IMR-90 (cell line): ENCODE data around the gene XPC. TPM values are rescaled to one million over a fixed set of nuclear protein-coding genes. Genes with fewer than 3 reads are reported as not detected.

Experiments used
- ATAC-seq: fragments of 200-7000 bp; cut with Tn5 transposase; 2 replicates; pipeline ENCODE4 v1.9.1; 2020; ENCODE audit warnings: low read depth, mild to moderate bottlenecking, moderate library complexity
- BruUV-seq: library from RNA; stranded (reverse); fragments of 400-500 nt; replicated peaks from 2 replicates; lab custom pipeline; 2021; lab: Mats Ljungman, UMichigan
- CTCF ChIA-PET: fragments of 300-600 bp; formaldehyde crosslinking; extraction: SDS; loops from one replicate; lab custom pipeline; 2021; ENCODE audit warnings: antibody characterized with exemption; lab: Yijun Ruan, JAX
- POLR2A ChIA-PET: fragments of 300-600 bp; sonication (Branson Sonifier 250); formaldehyde crosslinking; loops from one replicate; lab custom pipeline; 2022; ENCODE audit warnings: antibody characterized with exemption; ENCODE audit not compliant: unreplicated experiment; lab: Charles Lee
- DNase-seq: peaks from one replicate; pipeline ENCODE4 v3.0.0; 2013
- H2AFZ ChIP-seq: replicated peaks from 2 replicates; pipeline ENCODE3; 2013; ENCODE audit warnings: low read length, mild to moderate bottlenecking; ENCODE audit not compliant: poor library complexity
- H2AK5ac ChIP-seq: 2 replicates; pipeline ENCODE4 v1.6.1; 2013; ENCODE audit warnings: low read depth, low read length, inconsistent platforms
- H2AK9ac ChIP-seq: replicated peaks from 2 replicates; pipeline ENCODE3; 2013; ENCODE audit warnings: mild to moderate bottlenecking, low read depth, low read length, moderate library complexity; ENCODE audit not compliant: poor library complexity
- H2BK120ac ChIP-seq: 2 replicates; pipeline ENCODE4 v1.6.1; 2013; ENCODE audit warnings: low read depth, low read length, inconsistent platforms
- H2BK15ac ChIP-seq: 3 replicates; pipeline ENCODE4 v1.6.1; 2013; ENCODE audit warnings: low read depth, low read length, inconsistent platforms
- H2BK20ac ChIP-seq: 2 replicates; pipeline ENCODE4 v1.6.1; 2013; ENCODE audit warnings: low read depth, mild to moderate bottlenecking, inconsistent platforms, low read length, moderate library complexity
- H2BK5ac ChIP-seq: 2 replicates; pipeline ENCODE4 v1.6.1; 2013; ENCODE audit warnings: mild to moderate bottlenecking, low read depth, low read length, inconsistent platforms; ENCODE audit not compliant: poor library complexity, severe bottlenecking
- H3K14ac ChIP-seq: replicated peaks from 2 replicates; pipeline ENCODE4 v1.6.1; 2013; ENCODE audit warnings: low read depth, low read length, inconsistent platforms
- H3K18ac ChIP-seq: 2 replicates; pipeline ENCODE4 v1.6.1; 2013; ENCODE audit warnings: low read depth, low read length, control low read depth
- H3K23ac ChIP-seq: 2 replicates; pipeline ENCODE4 v1.6.1; 2013; ENCODE audit warnings: low read depth, low read length, inconsistent platforms
- H3K27ac ChIP-seq: 2 replicates; pipeline ENCODE4 v1.5.1; 2013; ENCODE audit warnings: mild to moderate bottlenecking, control low read depth, low read length; ENCODE audit not compliant: insufficient read depth
- H3K27me3 ChIP-seq: 2 replicates; pipeline ENCODE4 v1.6.1; 2013; ENCODE audit warnings: low read length; ENCODE audit not compliant: control insufficient read depth, insufficient read depth
- H3K36me3 ChIP-seq: 2 replicates; pipeline ENCODE4 v1.6.1; 2013; ENCODE audit warnings: low read length, mixed read lengths; ENCODE audit not compliant: control insufficient read depth, insufficient read depth
- H3K4ac ChIP-seq: 2 replicates; pipeline ENCODE4 v1.6.1; 2013; ENCODE audit warnings: low read depth, low read length, inconsistent platforms
- H3K4me1 ChIP-seq: 2 replicates; pipeline ENCODE4 v1.6.1; 2013; ENCODE audit warnings: low read length, mixed read lengths; ENCODE audit not compliant: control insufficient read depth, insufficient read depth
- H3K4me2 ChIP-seq: 2 replicates; pipeline ENCODE4 v1.6.1; 2013; ENCODE audit warnings: low read depth, mild to moderate bottlenecking, control low read depth, low read length, moderate library complexity
- H3K4me3 ChIP-seq: 2 replicates; pipeline ENCODE4 v1.5.1; 2013; ENCODE audit warnings: low read depth, mild to moderate bottlenecking, control low read depth, low read length, moderate library complexity; ENCODE audit not compliant: insufficient read depth
- H3K56ac ChIP-seq: 2 replicates; pipeline ENCODE4 v1.6.1; 2013; ENCODE audit warnings: low read length, inconsistent platforms; ENCODE audit not compliant: insufficient read depth; ENCODE audit errors: extremely low read depth
- H3K79me1 ChIP-seq, 2 experiments: 2 replicates each; pipeline ENCODE4 v1.6.1; 2013; ENCODE audit warnings: low read length in 2 of 2, inconsistent platforms in 1 of 2, low read depth in 1 of 2
- H3K9ac ChIP-seq: 2 replicates; pipeline ENCODE4 v1.6.1; 2013; ENCODE audit warnings: low read depth, low read length, control low read depth
- H3K9me1 ChIP-seq: 2 replicates; pipeline ENCODE4 v1.6.1; 2013; ENCODE audit warnings: low read length, inconsistent platforms; ENCODE audit not compliant: insufficient read depth
- H3K9me3 ChIP-seq: 2 replicates; pipeline ENCODE4 v1.6.1; 2013; ENCODE audit warnings: low read length; ENCODE audit not compliant: control insufficient read depth, insufficient read depth
- H4K20me1 ChIP-seq: 2 replicates; pipeline ENCODE4 v1.6.1; 2013; ENCODE audit warnings: low read length, inconsistent platforms; ENCODE audit not compliant: insufficient read depth
- H4K5ac ChIP-seq: 2 replicates; pipeline ENCODE4 v1.6.1; 2013; ENCODE audit warnings: mild to moderate bottlenecking, low read depth, low read length, control low read depth
- H4K8ac ChIP-seq, 2 experiments: 2 replicates each; pipeline ENCODE4 v1.6.1; 2013; ENCODE audit warnings: low read depth in 2 of 2, low read length in 2 of 2, control low read depth in 1 of 2, inconsistent platforms in 1 of 2
- H4K91ac ChIP-seq: 2 replicates; pipeline ENCODE4 v1.6.1; 2013; ENCODE audit warnings: low read depth, low read length, inconsistent platforms; ENCODE audit not compliant: insufficient read depth
- BHLHE40 ChIP-seq: fragments of 150-350 bp; IDR thresholded peaks from 2 replicates; pipeline ENCODE4 v1.6.1; 2016; ENCODE audit warnings: mild to moderate bottlenecking, low read depth, low read length
- CEBPB ChIP-seq: IDR thresholded peaks from 2 replicates; pipeline ENCODE4 v1.6.1; 2012; ENCODE audit warnings: low read depth, low read length, improper control_type of control experiment
- CHD1 ChIP-seq: IDR thresholded peaks from 2 replicates; pipeline ENCODE4 v1.6.1; 2012; ENCODE audit warnings: low read depth, low read length, improper control_type of control experiment
- FOS ChIP-seq: fragments of 150-350 bp; IDR thresholded peaks from 2 replicates; pipeline ENCODE4 v1.6.1; 2016; ENCODE audit warnings: low read depth, low read length
- MAFK ChIP-seq: IDR thresholded peaks from 2 replicates; pipeline ENCODE4 v1.6.1; 2012; ENCODE audit warnings: low read depth, low read length, improper control_type of control experiment
- NFE2L2 ChIP-seq: fragments of 150-350 bp; IDR thresholded peaks from 2 replicates; pipeline ENCODE4 v1.6.1; 2016; ENCODE audit warnings: low read depth, mild to moderate bottlenecking, low read length
- RAD21 ChIP-seq: IDR thresholded peaks from 2 replicates; pipeline ENCODE4 v1.6.1; 2012; ENCODE audit warnings: low read length, improper control_type of control experiment
- SMC3 ChIP-seq: fragments of 150-350 bp; IDR thresholded peaks from 2 replicates; pipeline ENCODE4 v1.6.1; 2016; ENCODE audit warnings: low read depth, mild to moderate bottlenecking, antibody characterized with exemption, low read length, moderate library complexity
- USF2 ChIP-seq: fragments of 150-350 bp; IDR thresholded peaks from 2 replicates; pipeline ENCODE4 v1.6.1; 2017; ENCODE audit warnings: mild to moderate bottlenecking, antibody characterized with exemption, low read length, low read depth
- WGBS, 2 experiments: methylation state at CpG; one replicate each; pipeline versions ENCODE4 v1.1.5 to v1.1.7; 2013; ENCODE audit warnings: missing lambda C conversion rate in 2 of 2; ENCODE audit not compliant: insufficient read length in 1 of 2; ENCODE audit errors: extremely low coverage in 2 of 2; 5-methylcytosine and 5-hydroxymethylcytosine counted together
- dilution Hi-C: fragments of 300-500 bp; cut with HindIII; formaldehyde crosslinking; loops from one replicate; pipeline ENCODE4 v1.14.3; 2018; ENCODE audit warnings: low sequenced_read_pairs; ENCODE audit not compliant: unreplicated experiment
- in situ Hi-C: fragments of 300-500 bp; cut with MboI; formaldehyde crosslinking; loops from 3 replicates; pipeline ENCODE4 v1.14.3; 2019; ENCODE audit warnings: low sequenced_read_pairs, inconsistent platforms, mixed read lengths
- intact Hi-C: fragments of 100-400 bp; cut with micrococcal nuclease; formaldehyde crosslinking; loops from 2 replicates; pipeline ENCODE4 v1.10.0; 2022
- polyA plus RNA-seq, 3 experiments: library from polyadenylated mRNA; depleted of rRNA; stranded (reverse); fragments of >200 nt; gene quantifications; 2 replicates each; pipeline ENCODE4 v1.2.3, GENCODE V29; 2012; ENCODE audit warnings: low replicate concordance in 1 of 3
- total RNA-seq: library from RNA; depleted of rRNA; stranded (reverse); fragments of >200 nt; gene quantifications from 2 replicates; pipeline ENCODE4 v1.2.3, GENCODE V29; 2012
- TF ChIP-seq, protein P1 (sequence below): fragments of 150-350 bp; IDR thresholded peaks from 2 replicates; pipeline ENCODE4 v1.6.1; 2016; ENCODE audit warnings: low read depth, mild to moderate bottlenecking, low read length, moderate library complexity, borderline replicate concordance
- TF ChIP-seq, protein P2 (sequence below): conservative IDR thresholded peaks from 2 replicates; pipeline ENCODE4 v1.5.1; 2012; ENCODE audit warnings: mild to moderate bottlenecking, low read depth, low read length, improper control_type of control experiment

XPC gene
- total and polyA plus RNA-seq, 2 of the 4 experiments (the other 2 are of a cell fraction): 30.9 to 48.8 TPM

GRCh38 chr3:14143271-14144225, 34.9 kb downstream of the XPC start:
- Histone ChIP-seq H4K20me1 (peaks cover 7% of the 10 kb centered on the region), H2BK20ac (peak overlapping the region; percentile 89), H3K9me3 (no peaks in the 10 kb centered on the region), H3K27ac (peak overlapping the region; percentile 97; the same call in 1 of the 2 replicates), H3K4me3 (no peak overlapping the region), H2AK5ac (peak overlapping the region; percentile 96; the same call in 1 of the 2 replicates), H3K18ac (peak overlapping the region; percentile 91; the same call in 1 of the 2 replicates), H4K91ac (peak overlapping the region; percentile 87), H2AK9ac (peak overlapping the region; percentile 84), H3K4me2 (peak overlapping the region; percentile 75), H3K56ac (peak overlapping the region; percentile 85), H2BK15ac (0 out of 3 replicates have a peak overlapping the region, but pooled peaks have one; percentile 40), H2BK120ac (peak overlapping the region; percentile 92), H2AFZ (peak overlapping the region; percentile 64), H3K14ac (peak overlapping the region; percentile 85; the same call in 1 of the 2 replicates), H2BK5ac (peak overlapping the region; percentile 98), H3K9ac (no peak overlapping the region; the same call in 1 of the 2 replicates), H3K27me3 (no peaks in the 10 kb centered on the region), H3K23ac (peak overlapping the region; percentile 92), H3K79me1 (peaks cover 0 to 19% of the 10 kb centered on the region in 2 experiments; a peak in 1 of 4 replicates), H3K36me3 (peaks cover 63% of the 10 kb centered on the region), H4K5ac (no peak overlapping the region; the same call in 1 of the 2 replicates), H4K8ac (peak overlapping the region in 1 of 2 experiments; percentile 85; a peak in 2 of 4 replicates), H3K9me1 (peaks cover 27% of the 10 kb centered on the region; the same call in 1 of the 2 replicates), H3K4me1 (peaks cover 29% of the 10 kb centered on the region), H3K4ac (peak overlapping the region; percentile 96)
- ATAC-seq (peak; percentile 46), DNase-seq (peak; percentile 94)
- dilution Hi-C loops: no loop called here
- intact Hi-C loops: loop anchor here (1.0 kb wide), 1 partner anchor 18 kb away; the partner anchor contains the start of gene TMEM43
- in situ Hi-C loops: loop anchor here (25.0 kb wide), 1 partner anchor 106 kb away; no protein-coding TSS in a partner anchor
- CTCF ChIA-PET: interaction anchor here (0.7 to 2.3 kb wide), 2 partner anchors 18 to 35 kb away, joined by 4 to 11 read pairs; partner anchors contain the start of genes CHCHD4 and TMEM43
- no CpG with 5 or more reads among the region's 7 CpGs for WGBS, 2 experiments
- BruUV-seq: no TSS peak
- POLR2A ChIA-PET: interaction anchor here (0.6 to 1.3 kb wide), 3 partner anchors 19 to 247 kb away, joined by 3 to 6 read pairs (median 4); partner anchors contain the start of genes CHCHD4, LSM3, TMEM43 and XPC
- TF ChIP-seq, protein P1, sequence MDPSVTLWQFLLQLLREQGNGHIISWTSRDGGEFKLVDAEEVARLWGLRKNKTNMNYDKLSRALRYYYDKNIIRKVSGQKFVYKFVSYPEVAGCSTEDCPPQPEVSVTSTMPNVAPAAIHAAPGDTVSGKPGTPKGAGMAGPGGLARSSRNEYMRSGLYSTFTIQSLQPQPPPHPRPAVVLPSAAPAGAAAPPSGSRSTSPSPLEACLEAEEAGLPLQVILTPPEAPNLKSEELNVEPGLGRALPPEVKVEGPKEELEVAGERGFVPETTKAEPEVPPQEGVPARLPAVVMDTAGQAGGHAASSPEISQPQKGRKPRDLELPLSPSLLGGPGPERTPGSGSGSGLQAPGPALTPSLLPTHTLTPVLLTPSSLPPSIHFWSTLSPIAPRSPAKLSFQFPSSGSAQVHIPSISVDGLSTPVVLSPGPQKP: no peak
- TF ChIP-seq FOS (peak; percentile 44; the same call in 1 of the 2 replicates), NFE2L2 (no peak), CEBPB (peak; percentile 98), RAD21 (no peak), BHLHE40 (peak; percentile 68; the same call in 1 of the 2 replicates), CHD1 (no peak), USF2 (peak; percentile 30; the same call in 1 of the 2 replicates), SMC3 (no peak), MAFK (no peak)
- TF ChIP-seq, protein P2, sequence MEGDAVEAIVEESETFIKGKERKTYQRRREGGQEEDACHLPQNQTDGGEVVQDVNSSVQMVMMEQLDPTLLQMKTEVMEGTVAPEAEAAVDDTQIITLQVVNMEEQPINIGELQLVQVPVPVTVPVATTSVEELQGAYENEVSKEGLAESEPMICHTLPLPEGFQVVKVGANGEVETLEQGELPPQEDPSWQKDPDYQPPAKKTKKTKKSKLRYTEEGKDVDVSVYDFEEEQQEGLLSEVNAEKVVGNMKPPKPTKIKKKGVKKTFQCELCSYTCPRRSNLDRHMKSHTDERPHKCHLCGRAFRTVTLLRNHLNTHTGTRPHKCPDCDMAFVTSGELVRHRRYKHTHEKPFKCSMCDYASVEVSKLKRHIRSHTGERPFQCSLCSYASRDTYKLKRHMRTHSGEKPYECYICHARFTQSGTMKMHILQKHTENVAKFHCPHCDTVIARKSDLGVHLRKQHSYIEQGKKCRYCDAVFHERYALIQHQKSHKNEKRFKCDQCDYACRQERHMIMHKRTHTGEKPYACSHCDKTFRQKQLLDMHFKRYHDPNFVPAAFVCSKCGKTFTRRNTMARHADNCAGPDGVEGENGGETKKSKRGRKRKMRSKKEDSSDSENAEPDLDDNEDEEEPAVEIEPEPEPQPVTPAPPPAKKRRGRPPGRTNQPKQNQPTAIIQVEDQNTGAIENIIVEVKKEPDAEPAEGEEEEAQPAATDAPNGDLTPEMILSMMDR: no peak
